ENCODE results near the gene KLHL14.

GRCh38 chr18:32750328-32750727 is 22.5 kb downstream of the KLHL14 start:
- TF ChIP-seq CTCF (IDR thresholded peaks at IDR 0.05) (no peak), TCF7L2 (IDR thresholded peaks at IDR 0.05; ENCODE audit: low read depth, low read length) (no peak)
